Panc1 (cell line): ENCODE data around the gene CASP5. TPM values are rescaled to one million over a fixed set of nuclear protein-coding genes. Genes with fewer than 3 reads are reported as not detected.

Experiments
- ATAC-seq: fragments of 200-7000 bp; cut with Tn5 transposase; 2 replicates; pipeline ENCODE4 v1.9.1; 2020; ENCODE audit warnings: mild to moderate bottlenecking, moderate library complexity
- BruUV-seq: library from RNA; stranded (reverse); fragments of 400-500 nt; replicated peaks from 2 replicates; lab custom pipeline; 2021; lab: Mats Ljungman, UMichigan
- CTCF ChIA-PET: fragments of 300-600 bp; sonication (Branson Sonifier 250); formaldehyde crosslinking; loops from one replicate; lab custom pipeline; 2022; ENCODE audit warnings: antibody characterized with exemption; lab: Charles Lee
- POLR2A ChIA-PET: fragments of 300-600 bp; sonication (Branson Sonifier 250); formaldehyde crosslinking; loops from one replicate; lab custom pipeline; 2022; ENCODE audit warnings: antibody characterized with exemption; lab: Charles Lee
- DNase-seq: peaks from one replicate; pipeline ENCODE4 v3.0.0-alpha.2; 2010; ENCODE audit warnings: low read depth, low spot score
- H3K27ac ChIP-seq: 2 replicates; pipeline ENCODE4 v1.5.1; 2011; ENCODE audit warnings: mild to moderate bottlenecking, low read length, inconsistent platforms
- H3K27me3 ChIP-seq: fragments of 200-500 bp; sonication (Bioruptor generic); 2 replicates; pipeline ENCODE4 v1.6.0; 2014; ENCODE audit warnings: low read length, inconsistent platforms; ENCODE audit not compliant: control insufficient read depth, insufficient read depth
- H3K36me3 ChIP-seq: fragments of 200-500 bp; sonication (Bioruptor generic); 2 replicates; pipeline ENCODE4 v1.5.1; 2014; ENCODE audit warnings: inconsistent platforms, mild to moderate bottlenecking, low read length, moderate library complexity; ENCODE audit not compliant: control insufficient read depth, insufficient read depth
- H3K4me1 ChIP-seq: 2 replicates; pipeline ENCODE4 v1.5.1; 2011; ENCODE audit warnings: inconsistent platforms, mild to moderate bottlenecking, low read length, moderate library complexity; ENCODE audit not compliant: control insufficient read depth, insufficient read depth
- H3K4me3 ChIP-seq, 2 experiments: 2 replicates each; pipeline ENCODE4 v1.5.1; 2011 to 2012; ENCODE audit warnings: low read depth in 2 of 2, low read length in 2 of 2, mild to moderate bottlenecking in 2 of 2, inconsistent platforms in 1 of 2, moderate library complexity in 1 of 2
- H3K9me3 ChIP-seq: fragments of 200-500 bp; sonication (Bioruptor generic); 2 replicates; pipeline ENCODE4 v1.5.1; 2014; ENCODE audit warnings: low read depth, mild to moderate bottlenecking, inconsistent platforms, low read length, moderate library complexity; ENCODE audit not compliant: control insufficient read depth, insufficient read depth
- CTCF ChIP-seq: fragments of 450-650 bp; IDR thresholded peaks from 2 replicates; pipeline ENCODE4 v1.5.1; 2017; ENCODE audit warnings: mild to moderate bottlenecking
- POLR2AphosphoS5 ChIP-seq: IDR thresholded peaks from 2 replicates; pipeline ENCODE4 v1.6.1; 2012; ENCODE audit warnings: mild to moderate bottlenecking, low read depth, low read length, moderate library complexity
- REST ChIP-seq, 2 experiments: IDR thresholded peaks; 2 replicates each; pipeline ENCODE4 v1.6.1; 2011 to 2012; ENCODE audit warnings: low read depth in 2 of 2, control low read depth in 1 of 2, low read length in 1 of 2, mild to moderate bottlenecking in 1 of 2, moderate library complexity in 1 of 2; ENCODE audit not compliant: insufficient read depth in 1 of 2
- SIN3A ChIP-seq: IDR thresholded peaks from 2 replicates; pipeline ENCODE4 v1.6.1; 2012; ENCODE audit warnings: low read depth, mild to moderate bottlenecking, low read length, moderate library complexity, borderline replicate concordance; ENCODE audit not compliant: insufficient read depth
- TCF7L2 ChIP-seq: IDR thresholded peaks from 2 replicates; pipeline ENCODE4 v1.6.1; 2011; ENCODE audit warnings: mild to moderate bottlenecking, low read depth, low read length, inconsistent platforms
- in situ Hi-C: cut with HindIII; loops from 2 replicates; pipeline ENCODE4 v1.10.0; 2016; ENCODE audit warnings: low sequenced_read_pairs, low pct_unique_long_range_greater_than_20kb
- intact Hi-C: fragments of 100-400 bp; cut with micrococcal nuclease; formaldehyde crosslinking; loops from one replicate; pipeline ENCODE4 v1.10.0; 2022; ENCODE audit not compliant: unreplicated experiment
- total RNA-seq: library from RNA; stranded (reverse); gene quantifications from one replicate; pipeline ENCODE4 v1.2.1, GENCODE V29; 2021; ENCODE audit not compliant: unreplicated experiment

CASP5 gene
- total RNA-seq, 1 experiment from 2014 or later, result not detected

GRCh38 chr11:104957280-104957679 is 65.7 kb downstream of the CASP5 start:
- CTCF ChIA-PET, result no interaction called here
- Histone ChIP-seq H3K4me3 (no peak overlapping the region), H3K27ac (no peak overlapping the region), H3K4me1 (no peaks in the 10 kb centered on the region), H3K9me3 (no peaks in the 10 kb centered on the region), H3K27me3 (no peaks in the 10 kb centered on the region), H3K36me3 (no peaks in the 10 kb centered on the region)
- ATAC-seq (no peak), DNase-seq (no peak)
- in situ Hi-C loops (no loop called here), intact Hi-C loops (no loop called here)
- POLR2A ChIA-PET, result no interaction called here
- BruUV-seq, result no TSS peak
- TF ChIP-seq TCF7L2, result no peak
- TF ChIP-seq REST (IDR thresholded peaks at IDR 0.05; ENCODE audit: insufficient read depth in 1 of 2, low read depth in 2 of 2, low read length in 1 of 2), result no peak
- TF ChIP-seq POLR2AphosphoS5, result no peak
- TF ChIP-seq CTCF, result no peak
- no peak for TF ChIP-seq SIN3A

GRCh38 chr11:104956528-104956927 is 66.4 kb downstream of the CASP5 start:
- in situ Hi-C loops (no loop called here), intact Hi-C loops (no loop called here)
- Histone ChIP-seq H3K27me3 (no peaks in the 10 kb centered on the region), H3K27ac (no peak overlapping the region), H3K4me3 (no peak overlapping the region), H3K4me1 (no peaks in the 10 kb centered on the region), H3K36me3 (no peaks in the 10 kb centered on the region), H3K9me3 (no peaks in the 10 kb centered on the region)
- ATAC-seq (no peak), DNase-seq (no peak)
- no TSS peak for BruUV-seq
- no peak for TF ChIP-seq CTCF
- no peak for TF ChIP-seq TCF7L2
- TF ChIP-seq SIN3A, result no peak
- TF ChIP-seq REST (IDR thresholded peaks at IDR 0.05; ENCODE audit: insufficient read depth in 1 of 2, low read depth in 2 of 2, low read length in 1 of 2), result no peak
- no peak for TF ChIP-seq POLR2AphosphoS5
- ChIA-PET POLR2A (no interaction called here), CTCF (no interaction called here)
